Stimulated activated CD8-positive, alpha-beta memory T cell treated with anti-CD3 and anti-CD28 coated beads, Interleukin-4, amount 100 ng/mL, for 48 hours (primary cell): ENCODE results near the gene A2M.

Experiments
- DNase-seq: peaks from one replicate; pipeline ENCODE4 v3.0.0-alpha.2; 2020

Gene A2M

GRCh38 chr12:9033265-9033887, 82.3 kb downstream of the A2M start:
- no peak for DNase-seq

- DNase-seq = no peak
Measured at GRCh38 chr12:9032202-9032964, 83.3 kb downstream of the A2M start.

- no peak for DNase-seq
Measured at GRCh38 chr12:9030776-9031175, 84.9 kb downstream of the A2M start.

GRCh38 chr12:9027161-9028059, 88.3 kb downstream of the A2M start:
- peak; percentile 80 for DNase-seq

GRCh38 chr12:9024512-9024911, 91.2 kb downstream of the A2M start:
- no peak for DNase-seq

GRCh38 chr12:9022592-9022991, 93.1 kb downstream of the A2M start:
- DNase-seq = no peak
